GM12865 (cell line): ENCODE data around the gene FHIT.

Experiments used
- DNase-seq: peaks from one replicate; pipeline ENCODE4 v3.0.0; 2010; ENCODE audit warnings: low read depth
- H3K4me3 ChIP-seq: 2 replicates; pipeline ENCODE4 v1.5.1; 2011; ENCODE audit warnings: mild to moderate bottlenecking, low read depth, low read length, control low read depth
- TF ChIP-seq, protein P1 (sequence below): IDR thresholded peaks from 2 replicates; pipeline ENCODE4 v1.5.1; 2011; ENCODE audit warnings: low read length, control low read depth, low read depth, inconsistent platforms; ENCODE audit not compliant: insufficient read depth; ENCODE audit errors: missing control alignments

The FHIT gene

DNA sequence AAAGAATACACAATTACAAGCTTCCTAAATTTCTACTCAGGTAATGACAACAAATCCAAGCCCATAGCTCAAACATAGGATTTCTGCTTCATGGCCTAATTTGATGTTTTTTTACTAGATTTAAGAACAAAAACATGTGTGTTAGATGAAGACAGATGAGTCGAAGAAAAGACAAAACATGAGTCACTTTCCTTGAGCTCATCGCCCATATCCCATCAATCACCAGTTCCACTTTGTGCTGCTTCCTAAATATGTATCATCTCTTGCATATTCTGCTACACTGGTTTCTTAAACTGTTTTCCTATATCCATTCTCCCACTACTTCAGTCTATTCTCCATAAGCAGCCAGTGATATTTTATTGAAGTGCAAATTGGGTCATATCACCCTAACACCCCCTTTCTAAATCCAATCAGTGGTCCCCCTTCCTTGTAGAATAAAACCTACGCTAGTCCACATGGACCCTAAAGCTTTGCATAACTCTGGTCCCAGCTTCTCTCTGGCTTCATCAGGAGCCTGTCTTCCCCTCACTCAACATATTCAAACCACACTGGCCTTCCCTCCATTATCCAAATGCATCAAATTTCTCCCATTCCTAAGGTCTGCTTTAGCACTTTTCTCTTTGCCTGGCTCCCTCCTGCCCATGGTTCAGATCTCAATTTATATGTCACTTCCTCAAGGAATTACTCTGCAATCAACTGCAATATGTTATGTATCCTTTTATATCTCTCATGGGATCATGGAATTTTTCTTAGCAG lies 1033.9 kb downstream of the FHIT start:
- TF ChIP-seq, protein P1, sequence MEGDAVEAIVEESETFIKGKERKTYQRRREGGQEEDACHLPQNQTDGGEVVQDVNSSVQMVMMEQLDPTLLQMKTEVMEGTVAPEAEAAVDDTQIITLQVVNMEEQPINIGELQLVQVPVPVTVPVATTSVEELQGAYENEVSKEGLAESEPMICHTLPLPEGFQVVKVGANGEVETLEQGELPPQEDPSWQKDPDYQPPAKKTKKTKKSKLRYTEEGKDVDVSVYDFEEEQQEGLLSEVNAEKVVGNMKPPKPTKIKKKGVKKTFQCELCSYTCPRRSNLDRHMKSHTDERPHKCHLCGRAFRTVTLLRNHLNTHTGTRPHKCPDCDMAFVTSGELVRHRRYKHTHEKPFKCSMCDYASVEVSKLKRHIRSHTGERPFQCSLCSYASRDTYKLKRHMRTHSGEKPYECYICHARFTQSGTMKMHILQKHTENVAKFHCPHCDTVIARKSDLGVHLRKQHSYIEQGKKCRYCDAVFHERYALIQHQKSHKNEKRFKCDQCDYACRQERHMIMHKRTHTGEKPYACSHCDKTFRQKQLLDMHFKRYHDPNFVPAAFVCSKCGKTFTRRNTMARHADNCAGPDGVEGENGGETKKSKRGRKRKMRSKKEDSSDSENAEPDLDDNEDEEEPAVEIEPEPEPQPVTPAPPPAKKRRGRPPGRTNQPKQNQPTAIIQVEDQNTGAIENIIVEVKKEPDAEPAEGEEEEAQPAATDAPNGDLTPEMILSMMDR: no peak
- no peak overlapping the region for H3K4me3 ChIP-seq
- no peak for DNase-seq

DNA sequence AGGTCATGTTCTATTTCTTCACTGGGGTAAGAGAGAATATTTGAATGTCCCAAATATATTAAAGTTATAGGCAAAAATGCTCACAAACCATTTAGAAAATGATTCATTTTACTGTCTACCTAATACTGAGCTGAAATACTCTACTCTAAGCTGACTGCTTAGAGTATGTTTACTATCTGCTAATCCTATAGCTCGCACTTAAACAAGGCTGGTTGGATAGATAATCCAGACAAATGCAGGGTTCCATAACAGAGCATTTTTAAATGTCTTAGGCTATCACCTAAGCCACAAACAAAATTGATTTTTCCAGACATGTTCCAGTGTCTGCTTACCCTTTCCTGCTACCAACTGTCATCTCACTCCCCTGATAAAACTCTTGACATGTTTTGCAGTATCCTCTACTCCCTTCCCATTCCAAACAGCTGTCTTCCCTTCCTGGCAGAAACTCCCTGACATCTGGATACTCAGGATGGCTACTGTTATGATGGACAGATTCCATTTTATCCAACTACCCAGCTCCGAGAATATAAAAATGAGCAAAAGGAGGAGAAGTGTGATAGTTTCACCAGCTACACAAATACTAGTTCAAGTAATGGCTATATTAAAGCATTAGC lies 1034.7 kb downstream of the FHIT start:
- TF ChIP-seq, protein P1: no peak
- DNase-seq: no peak
- no peak overlapping the region for H3K4me3 ChIP-seq

DNA sequence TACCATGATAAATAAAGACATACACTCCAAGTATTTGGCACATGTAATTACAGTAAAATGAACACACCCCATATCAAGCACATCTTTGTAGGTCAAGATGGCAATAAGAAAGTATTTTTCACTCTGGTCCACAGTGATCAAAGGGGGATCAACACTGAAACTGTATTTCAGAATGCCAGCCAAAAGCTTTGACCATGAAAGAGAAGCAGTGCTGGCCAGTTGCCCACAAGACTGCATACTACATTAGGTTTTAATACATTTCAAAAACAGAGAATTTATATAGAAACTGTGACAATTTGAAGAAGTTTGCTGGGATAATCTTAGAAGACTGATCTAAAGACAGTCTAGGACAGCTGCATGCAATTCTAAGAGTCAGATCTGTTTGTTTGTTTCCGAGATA lies 1035.3 kb downstream of the FHIT start:
- DNase-seq: no peak
- TF ChIP-seq, protein P1: no peak
- no peak overlapping the region for H3K4me3 ChIP-seq

DNA sequence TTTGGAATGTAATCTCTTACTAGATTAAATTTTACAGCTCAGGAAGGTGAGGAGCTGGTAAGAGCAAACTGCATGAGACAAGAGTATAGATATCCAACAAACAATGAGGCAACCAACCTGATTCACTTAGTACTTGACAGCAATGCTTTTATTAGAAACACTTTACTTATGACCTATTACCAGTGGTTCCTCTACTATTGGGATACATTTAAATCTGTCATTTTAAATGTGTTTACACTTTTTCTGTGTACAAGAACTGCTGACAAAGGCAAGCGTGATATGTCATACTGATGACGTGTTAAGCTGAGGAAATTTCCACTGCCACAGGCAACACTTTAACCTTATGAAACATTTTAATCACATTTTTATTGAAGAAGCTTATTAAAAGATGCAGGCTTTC lies 1043.3 kb downstream of the FHIT start:
- no peak for DNase-seq
- no peak overlapping the region for H3K4me3 ChIP-seq
- TF ChIP-seq, protein P1: no peak

DNA sequence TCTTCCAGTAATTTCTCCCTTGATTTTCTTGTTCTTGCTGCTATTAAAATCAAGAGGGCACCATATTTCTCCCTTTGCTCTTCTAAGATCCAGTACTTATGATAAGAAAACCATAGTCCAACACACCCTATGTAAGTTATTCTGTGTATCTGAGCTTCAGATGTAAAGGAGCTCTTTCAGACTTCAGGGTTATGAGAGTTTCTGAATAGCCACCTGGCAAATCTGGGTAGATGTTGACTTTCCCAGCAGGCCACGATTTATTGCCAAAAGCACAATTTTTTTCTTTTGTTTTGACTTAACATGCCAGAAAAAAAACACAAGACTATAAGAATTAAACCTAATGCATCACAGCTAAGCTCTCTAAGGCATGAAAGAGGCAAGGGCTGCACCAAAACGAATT lies 1045.0 kb downstream of the FHIT start:
- no peak for DNase-seq
- no peak overlapping the region for H3K4me3 ChIP-seq
- TF ChIP-seq, protein P1: no peak

DNA sequence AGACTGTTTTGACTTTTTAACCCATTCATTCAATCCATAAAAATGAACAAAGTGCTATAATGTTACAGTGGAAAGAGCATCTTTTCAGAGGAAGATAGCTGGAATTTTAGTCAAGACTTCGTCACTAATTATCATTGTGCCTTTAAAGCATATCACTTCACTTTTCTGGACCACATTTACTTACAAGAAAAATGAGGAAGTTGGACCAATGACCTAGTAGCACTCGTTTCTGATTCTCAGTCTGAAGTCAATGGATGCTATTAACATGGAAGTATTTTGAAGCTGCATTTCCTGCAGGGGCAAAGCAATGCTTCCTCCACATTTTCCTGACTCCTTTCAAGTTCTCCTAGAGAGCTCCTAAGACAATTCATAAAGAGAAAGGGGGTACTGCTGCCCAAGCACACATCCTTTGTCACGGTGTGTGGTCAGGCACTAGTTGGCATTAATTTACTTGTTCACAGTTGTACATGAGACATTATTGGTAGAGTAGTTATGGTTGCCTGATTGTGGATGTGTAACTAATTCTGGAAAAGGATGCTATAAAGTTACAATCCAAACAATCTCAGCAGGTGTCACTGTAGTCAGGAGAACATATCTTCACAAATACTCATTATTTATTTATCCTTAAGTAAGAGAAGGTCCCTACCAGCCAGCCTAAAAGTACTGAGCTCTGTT lies 1049.1 kb downstream of the FHIT start:
- DNase-seq: no peak
- H3K4me3 ChIP-seq: no peak overlapping the region
- TF ChIP-seq, protein P1: no peak

DNA sequence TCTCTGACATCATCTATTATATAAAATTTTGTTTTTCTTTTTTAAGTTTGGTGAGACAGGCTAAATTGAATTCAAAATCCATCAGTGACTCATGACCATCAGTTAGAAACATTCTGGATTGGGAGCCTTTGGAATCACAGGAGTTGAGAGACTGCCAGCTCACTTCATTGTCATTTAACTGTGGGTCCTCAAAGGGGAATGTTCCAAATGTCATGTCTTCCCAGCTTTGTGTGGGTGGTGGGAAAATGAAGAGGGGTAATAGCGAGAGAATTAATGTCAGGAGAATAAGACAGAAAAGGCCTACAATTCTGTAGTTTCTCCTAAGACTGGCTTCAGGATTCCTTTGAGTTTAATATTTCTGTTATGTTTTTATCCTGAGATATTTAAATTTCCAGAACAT lies 1051.9 kb downstream of the FHIT start:
- DNase-seq: no peak

More for the DNA sequence above, 1051.9 kb downstream of the FHIT start:
- TF ChIP-seq, protein P1: no peak
- H3K4me3 ChIP-seq: no peak overlapping the region
